Measurements from ENCODE around the gene PGAM4. TPM values are rescaled to one million over a fixed set of nuclear protein-coding genes. Genes with fewer than 3 reads are reported as not detected.

PGAM4 gene
- total RNA-seq, 1 experiment from 2014 or later: 0.46 TPM

GRCh38 chrX:77918568-77918967 lies 50.9 kb downstream of the PGAM4 start (continued):
- TF ChIP-seq ARID4B (CRISPR knock-in tag; IDR thresholded peaks at IDR 0.05; ENCODE audit: borderline replicate concordance): no peak
- no peak for TF ChIP-seq TEAD4 (CRISPR knock-in tag; IDR thresholded peaks at IDR 0.05)
- no peak for TF ChIP-seq ZNF121 (CRISPR knock-in tag; IDR thresholded peaks at IDR 0.05)
- TF ChIP-seq TEAD1 (CRISPR knock-in tag; IDR thresholded peaks at IDR 0.05): no peak
- no peak for TF ChIP-seq USF2 (CRISPR knock-in tag; IDR thresholded peaks at IDR 0.05)
- no peak for TF ChIP-seq ZNF396 (CRISPR knock-in tag; IDR thresholded peaks at IDR 0.05; ENCODE audit: borderline replicate concordance)
- TF ChIP-seq ETV6 (CRISPR knock-in tag; IDR thresholded peaks at IDR 0.05): no peak
- TF ChIP-seq OVOL2 (CRISPR knock-in tag; IDR thresholded peaks at IDR 0.05; ENCODE audit: borderline replicate concordance): no peak

Other genes with a start within 250 kb of the PGAM4 start
- gene ATRX, start 183.4 kb downstream of the PGAM4 start, total RNA-seq (2021): 79.7 to 96.6 TPM (median 84.3 TPM) in 3 replicates
- 32.2 to 37.1 TPM (median 33.6 TPM) in 3 replicates for gene MAGT1, start 74.2 kb downstream of the PGAM4 start, total RNA-seq (2021)
- 280 to 285 TPM (median 281 TPM) in 3 replicates for gene COX7B, start 70.2 kb downstream of the PGAM4 start, total RNA-seq (2021)
- gene ATP7A, start 58.9 kb downstream of the PGAM4 start, total RNA-seq (2021): 2.7 to 3.4 TPM (median 2.8 TPM) in 3 replicates
- 607 to 956 TPM (median 949 TPM) in 3 replicates for gene PGK1, start 134.6 kb upstream of the PGAM4 start, total RNA-seq (2021)
- 16.7 to 20.2 TPM (median 17.3 TPM) in 3 replicates for gene TAF9B, start 170.0 kb upstream of the PGAM4 start, total RNA-seq (2021)